DMS153 (cell line): Measurements from ENCODE around the gene AUTS2.
A peak's percentile ranks its signal among the peaks of the same experiment; 100 is the strongest.

Experiments
- DNase-seq: peaks from one replicate; lab custom pipeline; 2025; lab: John Stamatoyannopoulos, UW

Gene AUTS2

GRCh38 chr7:69723663-69724062 is 125.4 kb downstream of the AUTS2 start:
- no peak for DNase-seq

DNA sequence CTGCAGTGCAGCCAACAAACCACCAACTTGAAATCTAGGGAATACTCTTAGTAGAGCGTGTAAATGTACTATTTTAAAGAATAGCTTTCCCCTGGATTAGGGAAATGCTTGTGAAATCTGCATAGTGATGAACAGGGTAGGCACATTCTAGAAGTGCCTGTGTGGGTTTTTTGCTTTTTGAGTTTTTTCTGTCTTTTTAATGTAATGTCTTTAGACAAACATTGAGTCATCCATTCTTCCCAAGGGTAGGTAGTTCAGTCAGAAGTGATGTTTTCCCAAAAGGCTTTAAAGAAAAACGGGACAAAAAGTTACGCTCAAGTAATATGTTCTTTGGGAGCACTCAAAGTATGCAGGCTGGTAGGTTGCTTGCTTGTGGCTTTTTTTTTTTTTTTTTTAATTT is 130.0 kb downstream of the AUTS2 start:
- DNase-seq: no peak

- peak; percentile 24 for DNase-seq
Measured at GRCh38 chr7:69732203-69732602, 133.9 kb downstream of the AUTS2 start.

DNA sequence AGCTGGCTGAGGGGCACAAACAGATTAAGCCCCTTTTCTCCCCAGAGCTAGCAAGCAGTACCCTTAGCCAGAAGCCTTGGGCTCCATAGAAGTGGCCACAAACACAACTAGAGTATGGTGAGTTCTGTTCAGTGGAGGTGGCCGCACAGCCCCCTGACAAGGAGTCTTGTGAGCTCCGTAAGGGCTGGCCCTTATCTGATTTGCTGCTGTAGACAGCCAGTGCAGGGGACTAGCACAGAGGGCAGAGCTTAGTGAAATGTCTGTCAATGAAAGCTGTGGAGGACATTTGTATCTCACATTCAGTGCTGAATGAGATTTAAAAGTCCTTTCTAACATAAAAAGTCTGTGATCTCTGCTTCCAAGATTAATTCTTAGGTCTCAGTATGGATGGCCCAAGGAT is 137.3 kb downstream of the AUTS2 start:
- DNase-seq: no peak

GRCh38 chr7:69736126-69736810 is 138.0 kb downstream of the AUTS2 start:
- DNase-seq: no peak

- no peak for DNase-seq
Measured at GRCh38 chr7:69738396-69738951, 140.2 kb downstream of the AUTS2 start.

- no peak for DNase-seq
Measured at GRCh38 chr7:69739190-69739589, 140.9 kb downstream of the AUTS2 start.

GRCh38 chr7:69739931-69740431 is 141.7 kb downstream of the AUTS2 start:
- DNase-seq: no peak

DNA sequence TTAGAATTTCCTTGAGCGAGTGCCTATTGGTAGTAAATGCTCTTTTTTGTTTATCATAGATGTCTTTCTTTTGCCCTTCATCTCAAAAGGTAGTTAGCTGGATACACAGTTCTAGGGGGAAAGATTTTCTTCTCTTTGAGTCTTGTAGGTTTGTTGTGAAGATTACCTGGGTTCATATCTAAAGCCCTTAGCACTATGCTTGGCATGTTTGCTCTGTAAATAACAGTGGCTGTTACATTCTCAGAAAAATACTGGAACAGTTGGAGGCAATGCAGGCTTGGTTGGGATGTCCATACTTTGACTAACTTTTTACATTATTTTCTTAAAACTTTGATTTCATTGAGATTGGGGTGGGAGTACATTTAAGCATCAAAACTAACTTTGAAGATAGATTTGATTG is 144.0 kb downstream of the AUTS2 start:
- DNase-seq: no peak

DNA sequence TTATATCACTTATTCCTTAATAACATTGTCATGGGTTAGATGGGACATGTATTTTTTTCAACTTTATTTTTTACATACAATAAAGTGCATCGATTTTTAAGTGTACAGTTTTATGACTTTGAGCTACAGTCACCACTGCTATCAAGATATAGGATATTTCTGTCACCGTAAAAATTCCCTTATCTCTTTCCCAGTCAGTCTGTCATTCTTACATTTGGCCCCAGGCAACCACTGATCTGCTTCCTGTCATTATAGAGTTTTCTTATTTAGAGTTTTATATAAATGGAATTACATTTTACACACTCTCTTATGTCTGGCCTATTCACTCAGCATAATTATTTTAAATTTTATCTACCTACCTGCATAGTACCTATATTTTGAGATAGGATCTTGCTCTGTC is 145.2 kb downstream of the AUTS2 start:
- no peak for DNase-seq

DNA sequence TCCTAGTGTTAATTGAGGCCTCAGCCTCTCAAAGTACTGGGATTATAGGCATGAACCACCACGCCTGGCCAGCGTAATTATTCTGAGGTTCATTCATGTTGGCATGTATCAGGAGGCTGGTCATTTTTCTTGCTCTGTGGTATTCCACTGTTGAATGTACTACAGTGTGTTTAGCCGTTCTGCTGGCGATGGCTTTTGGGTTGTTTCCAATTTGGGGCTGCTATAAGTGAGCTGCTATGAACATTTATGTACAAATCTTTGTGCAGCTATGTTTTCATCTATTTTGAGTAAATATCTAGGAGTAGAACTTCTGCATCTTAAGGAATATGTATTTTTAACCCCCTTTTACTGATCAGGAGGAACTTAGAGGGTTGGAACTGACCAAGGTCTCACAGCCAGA is 145.8 kb downstream of the AUTS2 start:
- no peak for DNase-seq

GRCh38 chr7:69746383-69746782 is 148.1 kb downstream of the AUTS2 start:
- DNase-seq: no peak

GRCh38 chr7:69747144-69747543 is 148.9 kb downstream of the AUTS2 start:
- DNase-seq: no peak

DNA sequence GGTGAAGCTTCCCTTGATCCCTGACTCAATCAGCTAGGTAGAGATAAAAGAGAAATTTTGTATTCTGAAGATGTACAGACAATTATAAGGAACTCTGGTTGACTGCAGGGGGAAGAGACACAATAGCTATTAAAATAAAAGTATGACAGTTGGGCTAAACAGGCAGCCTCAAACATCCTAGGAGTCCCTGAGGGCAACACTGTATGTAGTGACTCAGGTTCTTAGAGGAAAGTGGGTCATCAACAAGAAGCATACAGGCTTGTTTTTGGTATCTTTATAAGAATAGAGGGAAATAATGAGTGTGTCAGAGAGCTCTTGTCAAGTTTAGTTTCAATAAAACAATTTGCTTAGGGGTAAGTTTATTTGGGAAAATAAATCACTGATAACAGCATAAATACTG is 150.3 kb downstream of the AUTS2 start:
- no peak for DNase-seq

DNA sequence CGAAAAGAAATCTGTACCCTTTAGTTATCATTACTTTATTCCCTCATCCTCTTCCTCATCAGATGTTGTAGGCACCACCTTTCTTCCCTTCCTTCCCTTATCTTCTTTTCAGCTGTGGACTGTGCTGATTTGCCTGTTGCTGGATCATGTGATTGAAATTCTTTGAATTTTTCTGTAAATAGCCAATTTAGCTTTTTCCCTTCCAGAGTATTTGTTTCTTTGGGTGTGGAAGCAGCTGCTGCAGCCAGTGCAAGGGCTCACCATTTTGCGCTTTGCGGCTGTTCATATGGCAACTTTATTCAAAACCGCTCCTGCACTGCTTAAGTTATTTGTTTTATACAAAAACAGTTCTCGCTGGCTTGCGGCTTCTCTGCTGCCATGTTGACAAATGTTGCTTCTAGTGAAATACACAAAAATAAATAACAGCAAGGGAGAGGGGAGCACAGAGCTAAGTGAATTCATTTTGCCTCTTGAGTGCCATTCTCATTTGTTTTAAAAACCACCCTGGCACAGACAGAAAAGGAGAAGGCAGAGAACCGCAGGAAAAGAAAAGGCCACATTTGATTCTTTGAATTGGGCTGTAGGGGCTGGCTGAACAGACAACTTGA is 151.2 kb downstream of the AUTS2 start:
- no peak for DNase-seq

- no peak for DNase-seq
Measured at GRCh38 chr7:69749994-69750393, 151.7 kb downstream of the AUTS2 start.

DNA sequence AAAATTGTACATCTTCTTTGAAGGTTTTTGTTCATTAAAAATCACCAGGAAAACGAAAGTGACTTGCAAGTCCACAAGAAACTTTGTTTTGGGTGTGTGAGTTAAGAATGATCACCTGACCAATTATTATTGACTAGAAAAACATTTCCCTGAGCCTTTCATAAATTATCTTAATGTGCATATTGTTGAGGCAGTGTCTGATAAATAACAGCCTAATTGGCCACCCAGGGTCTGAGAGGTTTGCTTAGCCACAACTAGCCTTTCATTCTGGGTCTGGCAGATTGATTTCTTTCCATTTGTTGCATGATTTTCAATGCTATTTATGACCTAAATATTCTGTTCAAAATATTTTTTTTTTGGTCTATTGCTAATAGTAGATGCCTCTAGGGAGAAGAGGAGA is 152.8 kb downstream of the AUTS2 start:
- no peak for DNase-seq

DNA sequence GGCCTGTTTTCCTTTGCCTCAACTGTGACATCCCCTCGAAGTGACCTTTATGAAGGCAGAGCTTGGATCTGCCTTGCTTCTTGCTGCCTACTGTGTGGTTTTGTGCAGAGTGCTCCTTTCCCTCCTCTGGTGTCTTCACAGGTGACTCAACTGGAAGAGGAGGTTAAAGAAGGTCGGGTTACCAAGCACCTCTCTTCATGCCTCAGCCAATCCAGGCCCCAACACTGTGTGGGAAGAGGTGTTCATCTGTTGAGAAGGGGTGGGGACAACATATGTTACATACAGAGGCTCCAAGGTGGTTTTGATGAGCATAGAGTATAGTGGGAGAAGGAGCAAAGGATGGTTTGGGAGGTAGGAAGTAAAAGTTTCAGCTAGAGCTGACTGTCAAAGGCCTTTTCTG is 155.7 kb downstream of the AUTS2 start:
- no peak for DNase-seq

- DNase-seq: no peak
Measured at GRCh38 chr7:69754476-69754875, 156.2 kb downstream of the AUTS2 start.

DNA sequence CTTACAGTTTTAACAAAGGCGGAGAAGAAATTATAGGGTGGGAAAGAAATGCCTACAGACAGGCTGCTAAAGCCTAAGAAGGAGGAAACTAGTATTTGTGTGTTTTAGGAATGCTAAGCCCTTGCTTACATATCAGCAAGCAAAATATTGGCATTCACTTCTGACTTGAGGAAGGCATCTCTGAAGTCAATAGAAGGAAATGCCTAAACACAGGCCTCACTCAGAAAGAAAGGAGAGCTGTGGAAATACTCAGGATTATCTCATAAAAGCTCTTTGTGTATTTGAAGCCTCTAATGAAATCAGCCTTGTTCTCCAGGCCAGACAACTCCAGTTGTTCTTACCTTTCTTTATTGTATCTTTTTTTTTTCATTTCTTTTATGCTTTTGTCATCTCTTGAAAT is 158.0 kb downstream of the AUTS2 start:
- DNase-seq: no peak

GRCh38 chr7:69757528-69757927 is 159.3 kb downstream of the AUTS2 start:
- DNase-seq: no peak

GRCh38 chr7:69757981-69758430 is 159.7 kb downstream of the AUTS2 start:
- no peak for DNase-seq

DNA sequence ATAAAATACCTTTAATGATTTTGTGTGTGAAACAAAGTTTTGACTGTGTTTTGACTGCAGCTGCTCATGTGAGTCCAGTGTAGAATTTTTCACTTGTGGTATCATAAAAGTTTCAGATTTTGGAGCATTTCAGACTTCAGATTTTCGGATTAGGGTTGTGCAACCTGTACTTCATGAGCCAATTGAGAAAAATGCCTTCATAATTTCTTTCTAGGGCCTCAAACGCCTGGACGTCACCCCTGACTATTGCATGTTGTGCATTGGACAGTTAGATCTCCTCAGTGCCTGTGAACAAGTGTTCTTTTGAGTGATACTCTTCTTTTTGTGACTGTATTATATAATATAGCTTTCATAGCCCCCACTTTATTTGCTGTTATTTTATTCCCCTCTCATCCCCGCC is 161.1 kb downstream of the AUTS2 start:
- DNase-seq: no peak
